ENCODE data around the gene SCN2B.
A peak's percentile ranks its signal among the peaks of the same experiment; 100 is the strongest.
"Not testable (repeated sequence)": the region's sequence is repeated elsewhere in the genome, so short reads cannot be mapped to it uniquely, and the experiment has no call there.

The SCN2B gene

GRCh38 chr11:118190942-118191506, 14.6 kb upstream of the SCN2B start:
- not testable (repeated sequence) for H3K36me3 ChIP-seq (ENCODE audit: control insufficient read depth, insufficient read depth, low read length); H3K27me3 ChIP-seq (ENCODE audit: control insufficient read depth, insufficient read depth, low read length); H3K4me3 ChIP-seq (ENCODE audit: low read depth, low read length); H3K9ac ChIP-seq (ENCODE audit: low read depth, low read length); H3K9me3 ChIP-seq (ENCODE audit: control insufficient read depth, insufficient read depth, low read length)
- H3K4me1 ChIP-seq (ENCODE audit: control insufficient read depth, insufficient read depth, low read length) = peaks cover 13% of the 10 kb centered on the region

GRCh38 chr11:118186346-118187107, 10.1 kb upstream of the SCN2B start:
- Histone ChIP-seq H3K27me3 (ENCODE audit: control insufficient read depth, insufficient read depth, low read length) (peaks cover 3% of the 10 kb centered on the region), H3K4me1 (ENCODE audit: control insufficient read depth, insufficient read depth, low read length) (no peaks in the 10 kb centered on the region), H3K36me3 (ENCODE audit: control insufficient read depth, insufficient read depth, low read length) (no peaks in the 10 kb centered on the region), H3K9me3 (ENCODE audit: control insufficient read depth, insufficient read depth, low read length) (no peaks in the 10 kb centered on the region), H3K4me3 (ENCODE audit: low read depth, low read length) (no peak overlapping the region), H3K9ac (ENCODE audit: low read depth, low read length) (no peak overlapping the region)

- Histone ChIP-seq H3K9me3 (ENCODE audit: control insufficient read depth, insufficient read depth, low read length) (no peaks in the 10 kb centered on the region), H3K4me3 (ENCODE audit: low read depth, low read length) (no peak overlapping the region), H3K9ac (ENCODE audit: low read depth, low read length) (no peak overlapping the region), H3K4me1 (ENCODE audit: control insufficient read depth, insufficient read depth, low read length) (peaks cover 7% of the 10 kb centered on the region), H3K36me3 (ENCODE audit: control insufficient read depth, insufficient read depth, low read length) (no peaks in the 10 kb centered on the region), H3K27me3 (ENCODE audit: control insufficient read depth, insufficient read depth, low read length) (peaks cover 5% of the 10 kb centered on the region)
These were observed 8.5 kb upstream of the SCN2B start for GRCh38 chr11:118184784-118185579.

- peaks cover 10% of the 10 kb centered on the region for H3K4me1 ChIP-seq (ENCODE audit: control insufficient read depth, insufficient read depth, low read length)
- H3K9ac ChIP-seq (ENCODE audit: low read depth, low read length); H3K9me3 ChIP-seq (ENCODE audit: control insufficient read depth, insufficient read depth, low read length); H3K4me3 ChIP-seq (ENCODE audit: low read depth, low read length); H3K27me3 ChIP-seq (ENCODE audit: control insufficient read depth, insufficient read depth, low read length); H3K36me3 ChIP-seq (ENCODE audit: control insufficient read depth, insufficient read depth, low read length): not testable (repeated sequence)
These were observed 7.3 kb upstream of the SCN2B start for GRCh38 chr11:118183691-118184090.

GRCh38 chr11:118180300-118180703, 3.9 kb upstream of the SCN2B start:
- no peaks in the 10 kb centered on the region for H3K36me3 ChIP-seq (ENCODE audit: control insufficient read depth, insufficient read depth, low read length)
- no peaks in the 10 kb centered on the region for H3K9me3 ChIP-seq (ENCODE audit: control insufficient read depth, insufficient read depth, low read length)
- H3K27me3 ChIP-seq (ENCODE audit: control insufficient read depth, insufficient read depth, low read length) = peaks cover 15% of the 10 kb centered on the region
- H3K4me3 ChIP-seq (ENCODE audit: low read depth, low read length) = peak overlapping the region; percentile 41
- H3K9ac ChIP-seq (ENCODE audit: low read depth, low read length) = no peak overlapping the region
- peaks cover 15% of the 10 kb centered on the region for H3K4me1 ChIP-seq (ENCODE audit: control insufficient read depth, insufficient read depth, low read length)

GRCh38 chr11:118176778-118177134, 317 bp upstream of the SCN2B start:
- no peak overlapping the region for H3K9ac ChIP-seq (ENCODE audit: low read depth, low read length)
- peaks cover 22% of the 10 kb centered on the region for H3K4me1 ChIP-seq (ENCODE audit: control insufficient read depth, insufficient read depth, low read length)
- H3K36me3 ChIP-seq (ENCODE audit: control insufficient read depth, insufficient read depth, low read length) = no peaks in the 10 kb centered on the region
- H3K9me3 ChIP-seq (ENCODE audit: control insufficient read depth, insufficient read depth, low read length) = no peaks in the 10 kb centered on the region
- peaks cover 50% of the 10 kb centered on the region for H3K27me3 ChIP-seq (ENCODE audit: control insufficient read depth, insufficient read depth, low read length)
- no peak overlapping the region for H3K4me3 ChIP-seq (ENCODE audit: low read depth, low read length)

GRCh38 chr11:118175031-118175992, 1.1 kb downstream of the SCN2B start:
- H3K4me1 ChIP-seq (ENCODE audit: control insufficient read depth, insufficient read depth, low read length) = peaks cover 25% of the 10 kb centered on the region
- H3K9me3 ChIP-seq (ENCODE audit: control insufficient read depth, insufficient read depth, low read length) = no peaks in the 10 kb centered on the region
- H3K36me3 ChIP-seq (ENCODE audit: control insufficient read depth, insufficient read depth, low read length) = no peaks in the 10 kb centered on the region
- H3K9ac ChIP-seq (ENCODE audit: low read depth, low read length) = peak overlapping the region; percentile 17
- peaks cover 63% of the 10 kb centered on the region for H3K27me3 ChIP-seq (ENCODE audit: control insufficient read depth, insufficient read depth, low read length)
- peak overlapping the region; percentile 66 for H3K4me3 ChIP-seq (ENCODE audit: low read depth, low read length)

GRCh38 chr11:118174006-118174567, 2.4 kb downstream of the SCN2B start:
- H3K27me3 ChIP-seq (ENCODE audit: control insufficient read depth, insufficient read depth, low read length) = peaks cover 69% of the 10 kb centered on the region
- H3K4me3 ChIP-seq (ENCODE audit: low read depth, low read length) = no peak overlapping the region
- H3K36me3 ChIP-seq (ENCODE audit: control insufficient read depth, insufficient read depth, low read length) = no peaks in the 10 kb centered on the region
- H3K4me1 ChIP-seq (ENCODE audit: control insufficient read depth, insufficient read depth, low read length) = peaks cover 18% of the 10 kb centered on the region
- H3K9me3 ChIP-seq (ENCODE audit: control insufficient read depth, insufficient read depth, low read length) = no peaks in the 10 kb centered on the region
- H3K9ac ChIP-seq (ENCODE audit: low read depth, low read length) = no peak overlapping the region

- Histone ChIP-seq H3K4me3 (ENCODE audit: low read depth, low read length) (no peak overlapping the region), H3K9ac (ENCODE audit: low read depth, low read length) (no peak overlapping the region), H3K27me3 (ENCODE audit: control insufficient read depth, insufficient read depth, low read length) (peaks cover 86% of the 10 kb centered on the region), H3K36me3 (ENCODE audit: control insufficient read depth, insufficient read depth, low read length) (no peaks in the 10 kb centered on the region), H3K9me3 (ENCODE audit: control insufficient read depth, insufficient read depth, low read length) (no peaks in the 10 kb centered on the region), H3K4me1 (ENCODE audit: control insufficient read depth, insufficient read depth, low read length) (peaks cover 18% of the 10 kb centered on the region)
These were observed 4.1 kb downstream of the SCN2B start for GRCh38 chr11:118172356-118172755.

GRCh38 chr11:118171269-118172062, 5.0 kb downstream of the SCN2B start:
- Histone ChIP-seq H3K4me3 (ENCODE audit: low read depth, low read length) (peak overlapping the region; percentile 60), H3K9ac (ENCODE audit: low read depth, low read length) (no peak overlapping the region), H3K4me1 (ENCODE audit: control insufficient read depth, insufficient read depth, low read length) (peaks cover 18% of the 10 kb centered on the region), H3K36me3 (ENCODE audit: control insufficient read depth, insufficient read depth, low read length) (no peaks in the 10 kb centered on the region), H3K27me3 (ENCODE audit: control insufficient read depth, insufficient read depth, low read length) (peaks cover 94% of the 10 kb centered on the region), H3K9me3 (ENCODE audit: control insufficient read depth, insufficient read depth, low read length) (no peaks in the 10 kb centered on the region)
